Stimulated activated CD8-positive, alpha-beta memory T cell treated with anti-CD3 and anti-CD28 coated beads, Interleukin-12 subunit alpha, Interleukin-12 subunit beta, amount 100 ng/mL, for 4 hours (primary cell): ENCODE results near the gene PDZD7.

ENCODE experiments used
- DNase-seq: peaks from one replicate; pipeline ENCODE4 v3.0.0-alpha.2; 2020; ENCODE audit warnings: low read depth

The PDZD7 gene

GRCh38 chr10:100966887-100967286 is 64.0 kb downstream of the PDZD7 start:
- no peak for DNase-seq

GRCh38 chr10:100965820-100966219 is 65.1 kb downstream of the PDZD7 start:
- no peak for DNase-seq

- DNase-seq, result no peak
These were observed 67.1 kb downstream of the PDZD7 start for GRCh38 chr10:100963826-100964225.

GRCh38 chr10:100962351-100963080 is 68.4 kb downstream of the PDZD7 start:
- DNase-seq, result no peak

GRCh38 chr10:100960251-100960650 is 70.7 kb downstream of the PDZD7 start:
- DNase-seq, result no peak
